ENCODE measurements around the gene SAC3D1. TPM values are rescaled to one million over a fixed set of nuclear protein-coding genes. Genes with fewer than 3 reads are reported as not detected.

The SAC3D1 gene
- total and polyA plus RNA-seq, 12 donors, result 4.4 to 23.6 (median 10.5) TPM

DNA sequence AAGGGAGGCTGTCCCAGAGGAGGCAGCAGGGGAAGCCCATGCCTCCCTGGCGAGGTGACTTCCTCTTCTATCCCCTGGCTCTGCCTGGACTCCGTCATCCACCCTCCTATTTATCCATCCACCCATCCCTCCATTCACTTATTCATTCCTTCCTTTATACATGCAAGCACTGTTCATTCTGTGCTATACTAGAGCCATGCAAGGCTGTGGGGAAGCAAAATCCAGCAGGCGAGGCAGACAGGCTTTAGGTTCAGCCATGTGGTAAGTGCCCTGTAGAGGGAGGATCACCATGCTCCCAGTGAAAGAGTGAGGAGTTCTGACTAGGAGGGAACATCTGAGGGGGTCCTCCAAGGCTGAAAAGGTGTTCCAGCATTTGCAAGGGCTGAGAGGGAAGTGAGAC lies 18.5 kb downstream of the SAC3D1 start:
- 65 to 76% (median 69%) methylated on average over 3 of the region's 3 CpGs for WGBS, 4 donors
- intact Hi-C loops (cut with DNase I), result no loop called here

GRCh38 chr11:65059959-65060824 lies 19.2 kb downstream of the SAC3D1 start:
- Histone ChIP-seq H3K9me3 (replicated peaks in 1 of 3) (no peaks in the 10 kb centered on the region), H3K36me3 (replicated peaks in 1 of 2) (no peaks in the 10 kb centered on the region), H3K27me3 (no peaks in the 10 kb centered on the region), H3K4me1 (replicated peaks in 1 of 2) (no peaks in the 10 kb centered on the region), H3K4me3 (no peak overlapping the region), H3K27ac (no peak overlapping the region)
- no peak for DNase-seq
- no peak for TF ChIP-seq POLR2A (IDR thresholded peaks at IDR 0.05)
- TF ChIP-seq CTCF (IDR thresholded peaks at IDR 0.05), result no peak
- intact Hi-C loops (cut with DNase I), result no loop called here
- 41 to 60% (median 49%) methylated on average over 5 to 10 of the region's 10 CpGs for WGBS, 4 donors

More for the DNA sequence above, 18.5 kb downstream of the SAC3D1 start:
- Histone ChIP-seq H3K9me3 (replicated peaks in 1 of 3) (no peaks in the 10 kb centered on the region), H3K27ac (no peak overlapping the region), H3K4me1 (replicated peaks in 1 of 2) (no peaks in the 10 kb centered on the region), H3K36me3 (replicated peaks in 1 of 2) (no peaks in the 10 kb centered on the region), H3K4me3 (no peak overlapping the region), H3K27me3 (no peaks in the 10 kb centered on the region)
- DNase-seq, result no peak
- TF ChIP-seq POLR2A (IDR thresholded peaks at IDR 0.05) (no peak), CTCF (IDR thresholded peaks at IDR 0.05) (no peak)

- intact Hi-C loops (cut with DNase I), result no loop called here
- 68 to 73% (median 70%) methylated on average over 7 to 9 of the region's 9 CpGs for WGBS, 4 donors
- H3K27ac ChIP-seq, result no peak overlapping the region
Measured at GRCh38 chr11:65060913-65061408, 20.0 kb downstream of the SAC3D1 start.

More at GRCh38 chr11:65060913-65061408, 20.0 kb downstream of the SAC3D1 start:
- DNase-seq, result peak in 1 of 7 donors; percentile 17
- H3K36me3 ChIP-seq (replicated peaks in 1 of 2), result no peaks in the 10 kb centered on the region
- TF ChIP-seq CTCF (IDR thresholded peaks at IDR 0.05) (no peak), POLR2A (IDR thresholded peaks at IDR 0.05) (no peak)
- no peak overlapping the region for H3K4me3 ChIP-seq
- H3K4me1 ChIP-seq (replicated peaks in 1 of 2), result no peaks in the 10 kb centered on the region
- H3K27me3 ChIP-seq, result no peaks in the 10 kb centered on the region
- no peaks in the 10 kb centered on the region for H3K9me3 ChIP-seq (replicated peaks in 1 of 3)

All from adrenal gland (tissue), 12 donors.